Measurements from ENCODE around the gene CD96.

The CD96 gene

DNA sequence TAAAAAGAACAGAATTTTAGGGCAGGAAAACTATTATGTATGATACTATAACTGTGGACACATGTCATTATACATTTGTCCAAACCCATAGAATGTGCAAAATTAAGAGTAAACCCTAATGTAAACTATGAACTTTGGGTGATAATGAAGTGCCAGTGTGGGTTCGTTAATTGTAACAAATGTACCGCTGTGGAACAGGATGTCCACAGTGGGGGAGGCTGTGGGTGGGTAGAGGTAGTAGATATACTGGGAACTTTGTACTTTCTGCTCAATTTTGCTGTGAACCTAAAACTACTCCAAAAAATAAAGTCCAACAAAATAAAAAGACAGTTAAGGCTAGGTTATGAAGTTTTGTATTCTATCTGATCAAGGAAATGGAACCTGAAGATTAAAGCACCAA is 24.8 kb downstream of the CD96 start:
- DNase-seq (ENCODE audit: low read depth), result no peak

- DNase-seq (ENCODE audit: low read depth), result no peak
Observed at GRCh38 chr3:111568355-111568754, 26.4 kb downstream of the CD96 start.

GRCh38 chr3:111568911-111569310 is 26.9 kb downstream of the CD96 start:
- DNase-seq (ENCODE audit: low read depth), result no peak

DNA sequence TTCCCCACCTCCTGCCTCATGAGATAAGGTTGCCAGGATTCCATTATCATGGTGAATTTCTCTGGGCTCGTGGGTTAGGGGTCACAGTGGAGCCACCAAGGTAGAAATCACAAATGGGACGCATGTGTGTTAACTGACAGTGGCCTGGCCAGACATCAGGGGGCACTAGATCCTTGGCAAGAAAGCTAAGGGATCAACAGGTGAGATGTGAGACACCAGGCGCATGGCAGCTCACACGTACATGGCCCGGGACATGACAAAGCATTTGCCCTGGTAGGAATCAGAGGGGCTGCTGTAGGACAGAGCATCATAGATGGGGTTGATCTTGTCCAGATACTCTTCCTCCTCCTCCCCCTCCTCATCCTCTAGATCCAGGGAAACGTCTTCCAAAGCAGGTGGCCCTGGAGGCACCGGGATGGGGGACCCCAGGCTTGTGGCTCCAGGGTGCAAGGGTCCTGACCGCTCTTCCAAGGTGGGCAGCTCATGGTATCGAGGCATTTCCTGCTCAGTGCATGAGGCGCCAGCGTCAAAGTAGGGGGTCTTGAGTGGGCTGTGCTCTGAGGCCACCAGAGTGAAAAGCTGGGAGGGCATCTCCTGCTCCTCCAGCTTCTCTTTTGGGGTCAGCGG is 28.5 kb downstream of the CD96 start:
- DNase-seq (ENCODE audit: low read depth), result no peak

GRCh38 chr3:111571282-111571681 is 29.3 kb downstream of the CD96 start:
- no peak for DNase-seq (ENCODE audit: low read depth)

- DNase-seq (ENCODE audit: low read depth), result no peak
Observed at GRCh38 chr3:111571907-111572460, 30.0 kb downstream of the CD96 start.

- DNase-seq (ENCODE audit: low read depth), result no peak
Observed at GRCh38 chr3:111577113-111577512, 35.1 kb downstream of the CD96 start.

DNA sequence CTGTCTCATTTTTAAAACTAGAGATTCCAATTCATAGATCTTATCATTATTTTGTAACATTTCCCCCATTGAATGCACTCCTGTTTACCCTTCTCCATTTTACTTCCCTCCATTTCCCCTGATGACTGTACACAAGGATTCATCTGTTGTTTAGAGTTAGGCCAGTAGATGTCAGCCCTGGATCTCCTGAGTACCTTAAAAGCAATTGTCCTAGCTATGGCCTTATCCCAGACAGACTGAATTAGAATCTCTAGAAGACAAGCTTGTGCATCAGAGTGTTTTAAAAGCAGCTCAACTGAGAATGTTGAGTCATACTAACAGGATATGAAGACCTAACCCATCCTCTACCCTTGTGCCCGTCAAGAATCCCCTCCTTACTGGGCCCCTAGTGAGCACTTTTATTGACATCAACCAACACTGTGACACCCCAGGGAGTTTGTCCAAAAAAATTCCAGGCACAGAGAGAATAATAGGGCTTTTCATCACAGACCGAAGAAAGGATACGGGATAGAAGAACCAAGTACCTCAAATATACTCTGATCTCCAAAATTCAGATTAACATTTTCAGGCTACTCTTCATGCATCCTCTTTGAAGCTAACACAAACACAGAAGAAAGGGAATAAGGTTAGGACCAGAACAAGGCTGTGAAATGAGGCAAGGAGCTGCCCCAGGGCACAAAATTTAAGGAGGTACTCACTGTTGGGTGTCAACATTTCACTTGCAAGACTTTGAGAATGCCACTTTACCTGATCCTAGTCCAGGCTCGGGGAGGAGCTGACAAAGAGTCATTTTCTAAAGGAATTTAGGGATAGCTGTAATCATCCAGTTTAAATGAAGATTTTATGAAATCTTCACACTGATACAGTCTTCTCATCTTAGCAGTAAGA is 36.0 kb downstream of the CD96 start:
- DNase-seq (ENCODE audit: low read depth), result no peak

- DNase-seq (ENCODE audit: low read depth), result no peak
Observed at GRCh38 chr3:111578867-111579266, 36.9 kb downstream of the CD96 start.

DNA sequence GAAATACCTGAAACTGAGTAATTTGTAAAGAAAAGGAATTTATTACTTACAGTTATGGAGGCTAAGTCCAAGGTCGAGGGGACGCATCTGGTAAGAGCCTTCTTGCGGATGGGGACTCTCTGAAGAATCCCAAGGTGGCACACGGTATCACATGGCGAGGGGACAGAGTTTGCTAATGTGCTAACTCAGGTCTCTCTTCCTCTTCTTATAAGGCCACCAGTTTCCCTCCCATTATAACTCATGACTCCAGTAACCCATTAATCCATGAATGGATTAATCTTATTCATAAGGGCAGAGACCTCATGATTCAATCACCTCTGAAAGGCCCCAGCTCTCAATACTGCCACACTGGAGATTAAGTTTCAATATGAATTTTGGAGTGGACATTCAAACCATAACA is 37.5 kb downstream of the CD96 start:
- DNase-seq (ENCODE audit: low read depth), result no peak

DNA sequence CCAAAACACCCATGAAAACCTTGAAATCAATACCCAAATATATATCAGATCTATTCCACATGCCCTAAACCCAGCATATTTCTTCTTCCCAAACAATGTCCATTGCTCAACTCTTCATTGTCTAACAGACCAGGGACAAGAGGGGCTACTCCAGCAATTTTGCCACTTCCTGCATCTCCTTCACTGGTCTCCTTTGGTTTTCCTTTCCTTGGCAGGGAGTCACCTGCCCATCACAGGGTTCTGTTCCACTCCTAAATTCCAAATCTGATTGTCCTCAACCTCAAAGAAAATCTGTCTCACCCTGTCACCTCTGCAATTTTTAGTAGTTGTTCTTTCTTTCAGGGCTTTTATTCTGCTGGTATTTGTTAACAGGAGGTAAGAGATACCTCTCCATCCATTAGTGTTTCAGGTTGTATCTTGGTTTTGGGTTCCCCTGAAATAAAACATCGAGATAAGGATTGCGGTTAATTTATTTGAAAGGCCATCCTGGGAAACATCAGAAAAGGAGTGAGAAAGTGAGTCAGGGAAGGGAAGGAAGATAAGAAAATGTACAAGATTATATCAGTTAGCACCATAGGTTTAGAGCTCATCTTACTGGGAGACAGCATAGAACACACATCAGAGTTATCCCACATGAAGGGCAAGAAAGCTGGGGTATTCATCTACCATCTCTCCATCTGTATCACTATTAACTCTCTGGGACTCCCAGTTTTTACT is 39.6 kb downstream of the CD96 start:
- DNase-seq (ENCODE audit: low read depth), result no peak

DNA sequence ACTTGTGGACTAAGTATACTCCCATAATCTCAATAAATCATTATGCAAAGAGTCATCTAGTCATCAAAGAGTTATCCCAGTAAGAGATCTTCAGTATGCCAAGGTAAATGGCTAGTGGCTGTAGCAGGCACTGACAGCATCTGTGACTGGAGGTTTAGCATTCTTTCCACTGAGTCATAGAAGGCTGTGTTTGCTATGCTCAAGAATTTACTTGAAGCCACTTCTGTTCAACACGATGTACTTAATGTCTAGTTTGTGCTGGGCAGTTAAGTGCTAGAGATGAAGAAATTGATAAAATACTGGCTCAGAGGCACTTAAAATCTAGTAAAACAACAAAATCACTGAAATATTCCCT is 40.1 kb downstream of the CD96 start:
- no peak for DNase-seq (ENCODE audit: low read depth)

GRCh38 chr3:111584744-111585143 is 42.7 kb downstream of the CD96 start:
- DNase-seq (ENCODE audit: low read depth), result no peak

GRCh38 chr3:111585217-111585616 is 43.2 kb downstream of the CD96 start:
- no peak for DNase-seq (ENCODE audit: low read depth)

GRCh38 chr3:111588527-111588926 is 46.5 kb downstream of the CD96 start:
- DNase-seq (ENCODE audit: low read depth), result no peak

- DNase-seq (ENCODE audit: low read depth), result no peak
Observed at GRCh38 chr3:111589303-111590142, 47.5 kb downstream of the CD96 start.

DNA sequence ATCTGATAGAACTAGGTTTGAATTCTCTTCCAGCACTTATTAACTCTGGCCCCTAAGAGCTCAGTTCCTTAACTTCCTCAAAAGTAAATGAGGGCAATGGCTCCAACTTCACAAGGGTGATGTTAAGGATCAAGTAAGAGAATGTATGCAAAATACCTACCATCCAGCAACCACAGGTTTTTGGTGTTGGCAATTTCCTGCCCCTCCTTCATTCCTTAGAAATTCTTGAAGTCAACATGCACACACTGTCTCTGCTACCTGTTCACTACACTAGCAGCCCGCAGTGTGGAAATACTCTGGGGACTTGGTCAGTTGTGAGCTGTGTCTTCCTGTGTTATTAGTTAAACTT is 48.1 kb downstream of the CD96 start:
- DNase-seq (ENCODE audit: low read depth), result no peak

DNA sequence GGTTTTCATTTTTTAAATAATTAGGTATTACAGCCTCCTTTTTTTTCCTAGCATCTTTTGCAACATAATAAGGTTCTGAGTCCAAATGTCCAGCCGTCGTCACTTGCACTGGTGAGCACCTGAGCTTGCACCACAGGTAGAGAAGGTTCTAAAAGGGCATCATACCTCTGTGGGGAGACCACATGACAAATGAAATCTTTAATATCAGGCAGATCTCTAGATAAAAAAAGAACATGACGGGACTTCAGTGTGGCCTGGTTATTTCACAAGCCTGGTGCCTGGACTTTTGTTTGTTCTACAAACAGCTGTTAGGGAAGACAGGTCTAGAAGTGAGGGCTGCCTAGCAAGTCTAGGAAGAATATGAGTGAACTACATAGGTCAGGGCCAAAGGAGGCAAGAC is 49.6 kb downstream of the CD96 start:
- no peak for DNase-seq (ENCODE audit: low read depth)

DNA sequence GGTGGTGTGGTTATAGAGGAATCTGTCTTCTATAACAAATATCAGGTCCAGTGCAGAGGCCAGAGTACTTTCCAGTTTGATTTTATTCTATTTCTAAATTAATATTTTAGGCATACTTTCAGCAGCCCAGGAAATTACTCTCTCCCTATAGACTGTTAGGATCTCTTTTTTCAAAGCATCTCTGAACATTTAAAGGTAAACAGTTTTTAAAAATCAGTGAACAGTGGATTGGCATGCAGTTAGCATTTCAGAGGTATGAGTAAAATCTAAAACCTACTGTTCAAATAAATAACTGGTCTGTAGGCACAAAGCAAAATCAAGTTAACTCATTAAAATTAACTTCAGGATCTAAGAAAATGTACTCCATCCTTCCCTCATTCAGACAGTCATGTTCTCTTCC is 50.1 kb downstream of the CD96 start:
- DNase-seq (ENCODE audit: low read depth), result no peak

DNA sequence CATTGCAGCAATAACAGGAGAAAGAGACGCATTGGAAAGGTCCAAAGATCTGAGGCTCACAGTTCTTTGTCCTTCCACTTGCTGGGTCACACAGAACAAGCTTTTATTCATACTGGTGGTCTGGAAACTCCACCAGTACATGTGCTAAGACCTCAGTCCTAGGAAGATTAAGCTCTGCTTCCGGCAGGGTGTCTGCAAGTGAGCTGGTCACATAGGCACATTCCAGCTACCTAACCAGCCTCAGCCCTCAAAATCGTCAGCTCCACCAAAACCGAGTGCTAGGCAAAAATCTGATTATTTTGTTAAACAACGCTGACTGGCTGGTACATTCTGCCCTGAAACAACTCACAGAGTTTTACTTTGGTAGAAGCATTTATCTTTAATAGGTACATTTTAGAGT is 50.9 kb downstream of the CD96 start:
- DNase-seq (ENCODE audit: low read depth), result no peak

DNA sequence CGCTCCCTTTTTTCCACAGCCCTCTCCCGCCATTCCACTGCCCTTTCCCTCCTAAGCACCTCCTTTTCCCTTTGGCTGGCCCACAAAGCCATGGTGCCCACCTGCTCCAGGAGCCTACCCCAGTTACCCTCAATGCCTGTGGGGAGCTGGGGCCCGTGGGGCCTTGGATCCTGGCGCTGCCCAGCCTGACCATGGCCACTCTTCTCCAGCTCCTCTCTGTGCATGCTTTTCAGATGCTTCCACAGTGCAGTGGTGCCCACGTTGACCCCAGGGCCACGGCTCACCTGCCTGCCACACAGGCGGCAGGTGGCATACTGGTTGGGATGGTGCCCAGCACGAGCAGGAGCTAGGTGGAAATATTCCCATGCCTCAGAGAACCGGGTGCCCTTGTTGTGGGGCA is 51.7 kb downstream of the CD96 start:
- DNase-seq (ENCODE audit: low read depth), result no peak

GRCh38 chr3:111594205-111594604 is 52.2 kb downstream of the CD96 start:
- no peak for DNase-seq (ENCODE audit: low read depth)

Measured in stimulated activated CD8-positive, alpha-beta memory T cell treated with anti-CD3 and anti-CD28 coated beads, Interleukin-12 subunit alpha, Interleukin-12 subunit beta, amount 100 ng/mL, for 4 hours (primary cell).